Right hindlimb (tissue), 1 donor: Measurements from ENCODE around the gene CDNF.
"Not testable (repeated sequence)": the region's sequence is repeated elsewhere in the genome, so short reads cannot be mapped to it uniquely, and the experiment has no call there.

Source experiments
- DNase-seq: peaks from one replicate; pipeline ENCODE4 v3.0.0-alpha.2; 2018

CDNF gene

DNA sequence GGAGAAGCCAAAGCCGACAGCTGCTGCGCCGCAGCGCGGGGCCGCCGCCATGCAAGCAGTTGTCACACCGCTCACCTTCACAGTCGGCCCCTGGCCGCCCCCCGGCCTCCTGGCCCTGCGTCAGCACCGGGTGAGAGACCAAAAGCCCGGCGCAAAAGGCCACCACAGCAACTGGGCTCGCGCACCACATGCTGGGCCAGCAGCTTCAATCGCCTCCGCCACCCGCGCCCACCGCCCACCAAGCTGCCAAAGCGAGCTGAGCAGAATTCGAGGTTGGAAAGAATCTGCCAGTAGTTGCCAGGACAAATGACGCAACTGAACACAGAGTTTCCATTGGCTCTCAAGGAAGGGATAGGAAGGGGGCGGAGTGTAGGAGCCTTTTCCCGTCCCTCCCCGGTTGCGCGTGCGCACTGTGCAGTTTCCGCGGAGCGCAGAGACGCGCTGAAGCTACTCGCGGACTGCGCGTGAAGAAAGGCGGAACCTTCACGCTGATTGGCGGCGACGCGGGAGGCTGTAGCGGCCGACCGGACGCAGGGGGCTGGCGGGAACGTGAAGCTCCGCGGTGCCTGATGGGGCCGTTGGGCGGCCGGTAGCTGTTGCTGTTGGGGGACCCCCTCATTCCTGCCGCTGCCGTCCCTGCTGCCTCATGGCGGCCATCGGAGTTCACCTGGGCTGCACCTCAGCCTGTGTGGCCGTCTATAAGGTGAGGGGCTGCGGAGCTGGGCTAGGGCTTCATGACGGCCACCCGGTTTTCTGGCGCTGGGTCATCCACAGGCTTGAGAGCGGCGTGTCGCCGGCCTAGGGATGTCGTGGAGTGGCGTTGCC lies at the start of gene CDNF, which contains the start of the genes HSPA14 and MSANTD7:
Gene CDNF, minus strand, starts transcription at position 281 of the 825 bp plus-strand sequence. Its CDS starts 91 bp downstream, at position 190.
Gene HSPA14, plus strand, starts transcription at position 550 of the 825 bp plus-strand sequence. Its CDS starts 97 bp downstream, at position 647.
Gene MSANTD7, plus strand, starts transcription at position 550 of the 825 bp plus-strand sequence. CDS start 3,979 bp downstream, outside the sequence.
- peak; percentile 100 for DNase-seq

DNA sequence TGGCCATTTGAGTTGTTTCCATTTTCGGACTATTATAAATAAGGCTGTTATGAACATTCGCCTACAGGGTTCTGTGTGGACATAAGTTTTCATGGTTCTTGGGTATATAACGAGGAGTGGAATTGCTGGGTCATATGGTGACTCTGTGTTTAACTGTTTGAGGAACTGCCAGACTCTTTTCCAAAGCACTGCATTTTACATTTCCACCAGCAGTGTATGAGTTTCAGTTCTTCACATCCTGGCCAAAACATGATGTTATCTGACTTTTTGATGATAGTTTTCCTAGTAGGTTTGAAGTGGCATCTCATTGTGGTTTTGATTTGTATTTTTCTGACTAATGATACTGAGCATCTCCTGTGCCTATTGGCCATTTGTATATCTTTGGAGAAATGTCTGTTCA lies 46.2 kb upstream of the CDNF start:
- no peak for DNase-seq

GRCh38 chr10:14880229-14880628 lies 42.4 kb upstream of the CDNF start:
- DNase-seq = no peak

GRCh38 chr10:14879928-14880193 lies 42.0 kb upstream of the CDNF start:
- DNase-seq = no peak

DNA sequence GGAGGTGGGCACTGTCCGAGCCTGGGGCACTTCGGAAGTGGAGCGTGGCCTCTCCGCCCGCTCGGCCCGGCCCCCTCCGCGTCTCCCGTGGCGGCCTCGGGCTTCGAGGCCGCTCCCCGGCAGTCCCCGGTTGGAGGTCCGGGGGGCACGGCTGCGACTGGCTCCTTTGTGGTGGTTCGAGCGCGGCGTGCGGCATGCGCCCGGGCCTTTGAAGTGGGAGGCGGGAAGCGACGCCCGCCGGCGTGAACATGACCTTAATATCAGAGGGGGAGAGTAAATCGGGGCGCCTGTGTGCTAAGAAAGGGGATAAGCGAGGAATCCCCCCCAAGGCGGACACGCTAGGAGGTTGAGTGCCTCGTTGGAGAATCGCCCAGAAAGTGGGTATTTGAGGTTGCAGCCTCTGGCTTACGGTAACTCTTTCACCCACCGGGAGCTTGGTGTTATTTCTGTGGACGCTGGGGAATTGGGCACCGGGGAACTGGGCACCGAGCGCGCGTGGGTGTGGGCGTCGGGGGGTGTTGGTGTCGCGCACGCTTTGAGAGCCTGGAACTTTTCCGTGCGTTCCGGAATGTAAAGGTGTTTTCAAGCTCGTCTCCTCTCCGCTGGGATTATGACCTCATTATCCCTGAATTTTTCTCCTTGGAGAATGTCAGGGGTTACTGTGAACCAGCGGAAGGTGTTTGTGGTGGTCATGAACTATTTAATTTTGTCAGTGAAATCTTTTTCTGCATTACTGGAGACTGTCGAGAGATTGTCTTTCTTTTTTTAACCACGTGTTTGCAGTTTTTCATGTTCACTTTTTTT lies 41.5 kb upstream of the CDNF start:
- DNase-seq = no peak

- peak; percentile 98 for DNase-seq
Observed at GRCh38 chr10:14878266-14879123, 40.7 kb upstream of the CDNF start, which contains the start of gene SUV39H2. Gene SUV39H2 (plus strand): TSS chr10:14878866. CDS start chr10:14878889, 23 bp downstream.

DNA sequence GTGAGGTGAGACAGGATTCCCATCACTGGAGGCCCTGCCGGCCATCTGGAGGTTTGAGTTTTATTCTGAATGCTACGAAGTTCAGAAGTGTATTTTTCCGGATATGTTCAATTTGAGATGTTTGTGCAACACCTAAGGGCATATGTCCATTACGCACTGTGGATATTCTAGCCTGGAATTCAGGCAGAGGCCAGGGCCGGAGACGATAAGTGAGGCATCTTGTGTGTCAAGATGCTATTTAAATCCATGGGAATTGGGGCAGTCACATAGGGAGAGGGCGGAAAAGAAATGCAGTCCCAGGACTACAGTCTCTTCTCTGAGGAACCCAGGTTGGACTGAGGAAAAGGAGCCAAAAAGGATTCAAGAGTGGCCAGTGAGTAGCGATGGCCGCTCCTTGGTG lies 38.9 kb upstream of the CDNF start:
- DNase-seq = no peak

DNA sequence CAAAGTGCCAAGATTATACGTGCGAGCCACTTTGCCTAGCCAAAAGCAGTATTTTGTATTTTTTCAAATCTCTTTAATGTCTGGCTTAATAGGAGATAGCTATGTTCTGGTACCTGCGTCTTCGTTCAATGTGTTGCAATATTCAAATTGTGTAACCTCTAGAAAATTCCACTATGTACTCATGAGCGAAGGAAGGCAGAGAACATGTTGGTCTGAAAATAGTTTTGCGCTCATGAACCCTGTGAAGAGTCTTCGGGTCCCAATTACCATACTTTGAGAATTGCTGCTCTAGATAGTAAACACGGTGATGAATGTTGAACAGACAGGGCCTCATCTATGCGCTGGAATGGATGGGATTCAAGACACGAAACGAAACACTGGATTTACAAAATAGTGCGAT lies 38.1 kb upstream of the CDNF start:
- no peak for DNase-seq

- no peak for DNase-seq
Observed at GRCh38 chr10:14873090-14873760, 35.4 kb upstream of the CDNF start.

DNA sequence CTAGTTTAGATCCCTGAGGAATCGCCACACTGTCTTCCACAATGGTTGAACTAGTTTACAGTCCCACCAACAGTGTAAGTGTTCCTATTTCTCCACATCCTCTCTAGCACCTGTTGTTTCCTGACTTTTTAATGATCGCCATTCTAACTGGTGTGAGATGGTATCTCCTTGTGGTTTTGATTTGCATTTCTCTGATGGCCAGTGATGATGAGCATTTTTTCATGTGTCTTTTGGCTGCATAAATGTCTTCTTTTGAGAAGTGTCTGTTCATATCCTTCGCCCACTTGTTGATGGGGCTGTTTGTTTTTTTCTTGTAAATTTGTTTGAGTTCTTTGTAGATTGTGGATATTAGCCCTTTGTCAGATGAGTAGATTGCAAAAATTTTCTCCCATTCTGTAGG lies 27.0 kb upstream of the CDNF start:
- DNase-seq = not testable (repeated sequence)

- DNase-seq = not testable (repeated sequence)
Observed at GRCh38 chr10:14864466-14864865, 26.6 kb upstream of the CDNF start.

DNA sequence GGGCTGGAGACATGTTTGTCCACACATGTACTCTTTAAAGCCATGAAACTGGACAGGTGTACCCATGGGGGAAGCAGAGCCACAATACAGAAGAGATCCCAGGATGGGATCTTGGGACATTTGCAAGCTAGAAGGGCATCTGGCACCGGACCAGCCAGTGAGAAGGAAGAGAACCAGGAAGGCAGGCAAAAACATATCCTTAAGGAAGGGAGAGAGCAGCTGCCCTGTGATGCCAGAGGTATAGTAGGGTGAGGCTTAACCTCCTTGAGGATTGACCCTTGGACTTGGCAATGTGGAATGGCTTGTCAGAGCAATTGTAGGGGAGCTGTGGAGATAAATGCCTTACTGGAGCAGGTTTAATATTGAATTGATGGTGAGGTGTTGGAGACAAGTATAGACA lies 23.0 kb upstream of the CDNF start:
- no peak for DNase-seq

- DNase-seq = no peak
Observed at GRCh38 chr10:14859775-14860174, 21.9 kb upstream of the CDNF start.

GRCh38 chr10:14859043-14859442 lies 21.2 kb upstream of the CDNF start:
- no peak for DNase-seq

- DNase-seq = no peak
Observed at GRCh38 chr10:14858338-14858960, 20.6 kb upstream of the CDNF start.

DNA sequence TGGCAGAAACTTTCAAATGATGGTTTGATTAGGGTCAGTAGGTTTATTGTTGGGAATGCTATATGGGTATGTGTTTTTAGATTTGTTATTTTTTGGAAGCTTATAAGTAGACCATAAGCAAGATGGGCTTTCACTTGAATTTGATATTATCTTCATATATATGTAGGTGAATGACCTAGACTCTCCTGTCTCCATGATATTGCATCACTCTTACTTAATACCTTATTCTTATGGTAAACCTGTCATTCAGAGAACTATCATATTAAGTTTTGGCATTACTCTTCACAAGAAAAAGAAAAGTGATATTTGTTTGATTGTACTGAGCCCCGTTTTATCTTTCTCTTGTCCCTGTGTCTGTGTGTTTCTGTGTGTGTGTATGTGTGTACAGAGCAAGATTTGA lies 17.6 kb upstream of the CDNF start:
- DNase-seq = no peak

DNA sequence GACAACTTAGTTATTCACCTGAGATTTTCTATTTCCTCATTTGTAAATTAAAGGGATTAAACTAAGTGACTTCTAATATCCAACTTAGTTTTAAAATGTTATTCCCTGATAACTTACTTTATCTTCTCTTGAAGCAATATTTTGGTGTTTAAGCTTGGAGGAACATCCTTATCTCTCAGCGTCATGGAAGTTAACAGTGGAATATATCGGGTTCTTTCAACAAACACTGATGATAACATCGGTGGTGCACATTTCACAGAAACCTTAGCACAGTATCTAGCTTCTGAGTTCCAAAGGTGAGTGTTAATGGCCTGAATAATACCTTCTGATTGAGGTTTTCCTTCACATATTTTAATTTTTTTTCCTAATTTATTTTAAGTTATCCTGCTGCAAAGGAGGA lies 14.4 kb upstream of the CDNF start:
- DNase-seq = no peak

- DNase-seq = no peak
Observed at GRCh38 chr10:14844948-14845347, 7.1 kb upstream of the CDNF start.

DNA sequence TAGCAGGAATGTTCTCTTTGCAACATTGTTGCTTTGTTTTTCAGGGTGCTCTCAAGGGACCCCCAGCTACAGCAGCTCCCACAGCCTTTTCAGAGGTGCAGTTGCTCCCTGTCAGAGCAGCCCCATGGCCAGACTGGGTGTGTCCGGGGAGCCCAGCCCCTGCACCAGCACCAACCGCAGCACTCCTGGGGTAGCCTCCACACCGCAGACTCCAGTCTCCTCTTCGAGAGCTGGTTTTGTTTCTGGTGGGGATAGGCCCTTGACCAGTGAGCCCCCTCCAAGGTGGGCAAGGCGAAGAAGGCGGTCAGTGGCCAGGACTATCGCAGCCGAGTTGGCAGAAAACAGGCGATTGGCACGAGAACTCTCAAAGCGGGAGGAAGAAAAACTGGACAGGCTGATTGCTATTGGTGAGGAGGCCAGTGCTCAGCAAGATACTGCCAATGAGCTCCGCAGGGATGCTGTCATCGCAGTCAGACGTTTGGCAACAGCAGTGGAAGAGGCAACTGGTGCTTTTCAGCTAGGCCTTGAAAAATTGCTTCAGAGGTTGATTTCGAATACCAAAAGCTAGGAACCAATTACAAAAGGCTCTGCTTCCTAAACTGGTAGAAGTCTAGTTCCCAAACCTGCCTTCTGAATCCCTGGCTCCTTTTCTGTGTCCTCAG lies 5.6 kb upstream of the CDNF start:
- no peak for DNase-seq

- no peak for DNase-seq
Observed at GRCh38 chr10:14840178-14840577, 2.3 kb upstream of the CDNF start.

GRCh38 chr10:14839305-14839695 lies 1.5 kb upstream of the CDNF start:
- peak; percentile 24 for DNase-seq
